HEK293 (cell line): ENCODE results near the gene DHX32.

Experiments
- CTCF ChIA-PET: fragments of 350-600 bp; formaldehyde crosslinking; extraction: SDS; loops from one replicate; lab custom pipeline; 2021; ENCODE audit warnings: antibody characterized with exemption; lab: Yijun Ruan, JAX
- POLR2A ChIA-PET: fragments of 300-600 bp; formaldehyde crosslinking; extraction: SDS; loops from one replicate; lab custom pipeline; 2020; ENCODE audit warnings: antibody characterized with exemption, inconsistent platforms; lab: Yijun Ruan, JAX
- H3K27ac ChIP-seq: fragments of 200-500 bp; sonication (Bioruptor generic); 2 replicates; pipeline ENCODE4 v1.5.1; 2014; ENCODE audit warnings: low read depth, low read length, control low read depth, inconsistent platforms; ENCODE audit errors: extremely low read depth
- H3K36me3 ChIP-seq, 2 experiments: fragments of 200-500 bp in 1 of 2; sonication (Bioruptor generic) in 1 of 2; 1 replicate in 1 of 2; 2 replicates in 1 of 2; pipeline ENCODE4 v1.5.1; 2014 to 2017; ENCODE audit warnings: inconsistent platforms in 2 of 2, low read length in 2 of 2; ENCODE audit not compliant: control insufficient read depth in 2 of 2, insufficient read depth in 1 of 2
- H3K4me1 ChIP-seq: fragments of 200-500 bp; sonication (Bioruptor generic); 2 replicates; pipeline ENCODE4 v1.5.1; 2014; ENCODE audit warnings: mild to moderate bottlenecking, low read length, inconsistent platforms; ENCODE audit not compliant: control insufficient read depth, insufficient read depth
- H3K4me3 ChIP-seq: 2 replicates; pipeline ENCODE4 v1.5.1; 2011; ENCODE audit warnings: low read depth, mild to moderate bottlenecking, control low read depth, low read length, moderate library complexity
- H3K9me3 ChIP-seq: fragments of 200-500 bp; sonication (Bioruptor generic); 2 replicates; pipeline ENCODE4 v1.5.1; 2014; ENCODE audit warnings: low read depth, low read length, inconsistent platforms; ENCODE audit not compliant: control insufficient read depth, insufficient read depth
- PRDM10 ChIP-seq: fragments of 450-650 bp; formaldehyde crosslinking; IDR thresholded peaks from 2 replicates; pipeline ENCODE4 v1.5.1; 2016; ENCODE audit warnings: missing biosample characterization, missing genetic modification characterization
- SCRT1 ChIP-seq: fragments of 450-650 bp; formaldehyde crosslinking; IDR thresholded peaks from 2 replicates; pipeline ENCODE4 v1.5.1; 2016; ENCODE audit warnings: missing biosample characterization, missing genetic modification characterization, borderline replicate concordance
- SCRT2 ChIP-seq: fragments of 450-650 bp; formaldehyde crosslinking; IDR thresholded peaks from 2 replicates; pipeline ENCODE4 v1.5.1; 2016; ENCODE audit warnings: missing biosample characterization, missing genetic modification characterization
- ZBTB10 ChIP-seq: fragments of 450-650 bp; formaldehyde crosslinking; IDR thresholded peaks from 2 replicates; pipeline ENCODE4 v1.5.1; 2016; ENCODE audit warnings: missing biosample characterization, missing genetic modification characterization
- ZBTB48 ChIP-seq: fragments of 450-650 bp; formaldehyde crosslinking; IDR thresholded peaks from 2 replicates; pipeline ENCODE4 v1.5.1; 2016; ENCODE audit warnings: missing biosample characterization, missing genetic modification characterization
- ZNF112 ChIP-seq: fragments of 450-650 bp; formaldehyde crosslinking; IDR thresholded peaks from 2 replicates; pipeline ENCODE4 v1.5.0; 2017; ENCODE audit warnings: missing biosample characterization, missing genetic modification characterization
- ZNF146 ChIP-seq: fragments of 450-650 bp; formaldehyde crosslinking; IDR thresholded peaks from 2 replicates; pipeline ENCODE4 v1.5.1; 2016; ENCODE audit warnings: missing biosample characterization, missing genetic modification characterization
- ZNF221 ChIP-seq: fragments of 450-650 bp; formaldehyde crosslinking; IDR thresholded peaks from 2 replicates; pipeline ENCODE4 v1.5.1; 2017; ENCODE audit warnings: missing biosample characterization, missing genetic modification characterization, borderline replicate concordance
- ZNF426 ChIP-seq: fragments of 450-650 bp; formaldehyde crosslinking; IDR thresholded peaks from 2 replicates; pipeline ENCODE4 v1.5.1; 2017; ENCODE audit warnings: missing biosample characterization, missing genetic modification characterization, mild to moderate bottlenecking, inconsistent platforms, moderate library complexity
- ZNF549 ChIP-seq: fragments of 450-650 bp; IDR thresholded peaks from 2 replicates; pipeline ENCODE4 v1.5.1; 2018; ENCODE audit warnings: missing biosample characterization, missing genetic modification characterization, mild to moderate bottlenecking, inconsistent platforms, moderate library complexity
- ZNF596 ChIP-seq: fragments of 450-650 bp; IDR thresholded peaks from 2 replicates; pipeline ENCODE4 v1.5.0; 2018; ENCODE audit warnings: missing biosample characterization, mild to moderate bottlenecking, missing genetic modification characterization, moderate library complexity
- ZNF629 ChIP-seq: fragments of 450-650 bp; formaldehyde crosslinking; IDR thresholded peaks from 2 replicates; pipeline ENCODE4 v1.5.1; 2017; ENCODE audit warnings: missing biosample characterization, missing genetic modification characterization
- ZNF645 ChIP-seq: fragments of 450-650 bp; formaldehyde crosslinking; IDR thresholded peaks from 2 replicates; pipeline ENCODE4; 2016; ENCODE audit warnings: missing biosample characterization, missing genetic modification characterization
- ZNF654 ChIP-seq: fragments of 450-650 bp; formaldehyde crosslinking; IDR thresholded peaks from 2 replicates; pipeline ENCODE4 v1.5.1; 2016; ENCODE audit warnings: low read depth, missing biosample characterization, missing genetic modification characterization
- ZNF677 ChIP-seq: fragments of 450-650 bp; IDR thresholded peaks from 2 replicates; pipeline ENCODE4 v1.5.0; 2018; ENCODE audit warnings: missing biosample characterization, mild to moderate bottlenecking, missing genetic modification characterization, moderate library complexity
- ZNF785 ChIP-seq: fragments of 450-650 bp; formaldehyde crosslinking; IDR thresholded peaks from 2 replicates; pipeline ENCODE4 v1.5.1; 2016; ENCODE audit warnings: missing biosample characterization, missing genetic modification characterization
- ZNF843 ChIP-seq: fragments of 450-650 bp; formaldehyde crosslinking; IDR thresholded peaks from 2 replicates; pipeline ENCODE4 v1.5.1; 2016; ENCODE audit warnings: missing biosample characterization, missing genetic modification characterization
- TF ChIP-seq, protein P1 (sequence below): fragments of 450-650 bp; formaldehyde crosslinking; IDR thresholded peaks from 2 replicates; pipeline ENCODE4 v1.5.1; 2016; ENCODE audit warnings: missing biosample characterization, missing genetic modification characterization
- TF ChIP-seq, protein P2 (sequence below): fragments of 450-650 bp; formaldehyde crosslinking; conservative IDR thresholded peaks from 2 replicates; pipeline ENCODE4 v1.5.1; 2016; ENCODE audit warnings: low read depth, missing biosample characterization, missing genetic modification characterization

The DHX32 gene

GRCh38 chr10:125850766-125851731 is 30.0 kb downstream of the DHX32 start:
- H3K27ac ChIP-seq: no peak overlapping the region
- no peaks in the 10 kb centered on the region for H3K9me3 ChIP-seq
- ChIA-PET CTCF (no interaction called here), POLR2A (interaction anchor here (0.6 kb wide), 1 partner anchor 132 kb away, joined by 3 read pairs; the partner anchor contains the start of gene EDRF1)
- H3K4me1 ChIP-seq: no peaks in the 10 kb centered on the region
- no peak overlapping the region for H3K4me3 ChIP-seq
- TF ChIP-seq PRDM10 (no peak), ZBTB10 (no peak), SCRT1 (tag by site-specific recombination) (peak; percentile 54; the same call in 1 of the 2 replicates), ZNF785 (tag by site-specific recombination) (no peak), SCRT2 (tag by site-specific recombination) (peak; percentile 81)
- TF ChIP-seq, protein P1, sequence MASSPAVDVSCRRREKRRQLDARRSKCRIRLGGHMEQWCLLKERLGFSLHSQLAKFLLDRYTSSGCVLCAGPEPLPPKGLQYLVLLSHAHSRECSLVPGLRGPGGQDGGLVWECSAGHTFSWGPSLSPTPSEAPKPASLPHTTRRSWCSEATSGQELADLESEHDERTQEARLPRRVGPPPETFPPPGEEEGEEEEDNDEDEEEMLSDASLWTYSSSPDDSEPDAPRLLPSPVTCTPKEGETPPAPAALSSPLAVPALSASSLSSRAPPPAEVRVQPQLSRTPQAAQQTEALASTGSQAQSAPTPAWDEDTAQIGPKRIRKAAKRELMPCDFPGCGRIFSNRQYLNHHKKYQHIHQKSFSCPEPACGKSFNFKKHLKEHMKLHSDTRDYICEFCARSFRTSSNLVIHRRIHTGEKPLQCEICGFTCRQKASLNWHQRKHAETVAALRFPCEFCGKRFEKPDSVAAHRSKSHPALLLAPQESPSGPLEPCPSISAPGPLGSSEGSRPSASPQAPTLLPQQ (tag by site-specific recombination): no peak
- peaks cover 23 to 67% of the 10 kb centered on the region in 2 experiments for H3K36me3 ChIP-seq

DNA sequence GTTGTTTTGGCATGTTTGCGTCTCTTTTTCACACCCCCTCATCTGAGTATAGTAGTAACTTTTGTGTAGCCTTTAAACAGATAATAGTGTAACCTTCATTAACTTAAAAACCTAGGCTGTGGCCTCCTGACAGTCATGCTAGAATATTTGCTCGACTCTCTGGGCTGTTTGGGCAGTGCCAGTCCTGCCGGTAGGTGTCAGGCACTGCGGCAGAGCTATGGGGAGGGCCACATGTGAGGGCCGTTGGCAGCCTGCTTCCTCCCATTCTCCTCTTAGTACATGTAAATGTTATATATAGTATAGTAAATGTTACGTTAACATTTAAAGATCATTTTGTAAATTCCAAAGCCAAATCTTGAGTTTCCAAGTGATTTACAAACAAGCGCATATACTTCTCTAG is 31.6 kb downstream of the DHX32 start:
- H3K4me1 ChIP-seq: no peaks in the 10 kb centered on the region
- H3K4me3 ChIP-seq: no peak overlapping the region
- ChIA-PET CTCF (no interaction called here), POLR2A (no interaction called here)
- no peaks in the 10 kb centered on the region for H3K9me3 ChIP-seq
- H3K27ac ChIP-seq: no peak overlapping the region
- peaks cover 23 to 79% of the 10 kb centered on the region in 2 experiments for H3K36me3 ChIP-seq
- TF ChIP-seq ZNF221 (tag by site-specific recombination) (no peak), ZNF426 (no peak), ZNF112 (no peak), ZNF146 (no peak), ZNF549 (tag by site-specific recombination) (no peak), ZNF629 (tag by site-specific recombination) (no peak), ZNF654 (tag by site-specific recombination) (no peak), ZNF843 (tag by site-specific recombination) (no peak), ZNF677 (tag by site-specific recombination) (no peak), ZNF645 (tag by site-specific recombination) (no peak), ZNF596 (tag by site-specific recombination) (no peak), ZBTB48 (tag by site-specific recombination) (no peak)
- TF ChIP-seq, protein P2, sequence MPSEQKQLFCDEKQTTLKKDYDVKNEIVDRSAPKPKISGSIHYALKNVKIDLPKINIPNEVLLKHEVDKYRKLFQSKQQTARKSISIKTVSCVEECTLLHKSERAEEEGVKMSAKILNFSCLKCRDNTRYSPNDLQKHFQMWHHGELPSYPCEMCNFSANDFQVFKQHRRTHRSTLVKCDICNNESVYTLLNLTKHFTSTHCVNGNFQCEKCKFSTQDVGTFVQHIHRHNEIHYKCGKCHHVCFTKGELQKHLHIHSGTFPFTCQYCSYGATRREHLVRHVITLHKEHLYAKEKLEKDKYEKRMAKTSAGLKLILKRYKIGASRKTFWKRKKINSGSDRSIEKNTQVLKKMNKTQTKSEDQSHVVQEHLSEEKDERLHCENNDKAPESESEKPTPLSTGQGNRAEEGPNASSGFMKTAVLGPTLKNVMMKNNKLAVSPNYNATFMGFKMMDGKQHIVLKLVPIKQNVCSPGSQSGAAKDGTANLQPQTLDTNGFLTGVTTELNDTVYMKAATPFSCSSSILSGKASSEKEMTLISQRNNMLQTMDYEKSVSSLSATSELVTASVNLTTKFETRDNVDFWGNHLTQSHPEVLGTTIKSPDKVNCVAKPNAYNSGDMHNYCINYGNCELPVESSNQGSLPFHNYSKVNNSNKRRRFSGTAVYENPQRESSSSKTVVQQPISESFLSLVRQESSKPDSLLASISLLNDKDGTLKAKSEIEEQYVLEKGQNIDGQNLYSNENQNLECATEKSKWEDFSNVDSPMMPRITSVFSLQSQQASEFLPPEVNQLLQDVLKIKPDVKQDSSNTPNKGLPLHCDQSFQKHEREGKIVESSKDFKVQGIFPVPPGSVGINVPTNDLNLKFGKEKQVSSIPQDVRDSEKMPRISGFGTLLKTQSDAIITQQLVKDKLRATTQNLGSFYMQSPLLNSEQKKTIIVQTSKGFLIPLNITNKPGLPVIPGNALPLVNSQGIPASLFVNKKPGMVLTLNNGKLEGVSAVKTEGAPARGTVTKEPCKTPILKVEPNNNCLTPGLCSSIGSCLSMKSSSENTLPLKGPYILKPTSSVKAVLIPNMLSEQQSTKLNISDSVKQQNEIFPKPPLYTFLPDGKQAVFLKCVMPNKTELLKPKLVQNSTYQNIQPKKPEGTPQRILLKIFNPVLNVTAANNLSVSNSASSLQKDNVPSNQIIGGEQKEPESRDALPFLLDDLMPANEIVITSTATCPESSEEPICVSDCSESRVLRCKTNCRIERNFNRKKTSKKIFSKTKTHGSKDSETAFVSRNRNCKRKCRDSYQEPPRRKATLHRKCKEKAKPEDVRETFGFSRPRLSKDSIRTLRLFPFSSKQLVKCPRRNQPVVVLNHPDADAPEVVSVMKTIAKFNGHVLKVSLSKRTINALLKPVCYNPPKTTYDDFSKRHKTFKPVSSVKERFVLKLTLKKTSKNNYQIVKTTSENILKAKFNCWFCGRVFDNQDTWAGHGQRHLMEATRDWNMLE (tag by site-specific recombination): no peak
